CD4-positive, alpha-beta T cell (primary cell): Measurements from ENCODE around the gene THEM5. TPM values are rescaled to one million over a fixed set of nuclear protein-coding genes. Genes with fewer than 3 reads are reported as not detected.
A peak's percentile ranks its signal among the peaks of the same experiment; 100 is the strongest.

ENCODE experiments used
- ATAC-seq: fragments of 200-7000 bp; cut with Tn5 transposase; one replicate; pipeline ENCODE4 v1.10.0; 2022; ENCODE audit warnings: mild to moderate bottlenecking; ENCODE audit not compliant: poor library complexity
- CTCF ChIA-PET: fragments of 350-600 bp; sonication (Branson Sonifier 250); formaldehyde crosslinking; loops from one replicate; lab custom pipeline; 2021; ENCODE audit warnings: antibody characterized with exemption, inconsistent platforms; lab: Charles Lee
- POLR2A ChIA-PET: fragments of 350-600 bp; sonication (Branson Sonifier 250); formaldehyde crosslinking; loops from one replicate; lab custom pipeline; 2021; ENCODE audit warnings: antibody characterized with exemption, inconsistent platforms; lab: Charles Lee
- DNase-seq, 14 experiments: peaks; one replicate each; pipeline ENCODE4 v3.0.0-alpha.2; 2013 to 2020; ENCODE audit warnings: mixed read lengths in 2 of 14
- H3K27ac ChIP-seq, 2 donors: one replicate each; pipeline versions ENCODE4 v1.5.1 to v1.7.0; 2013; ENCODE audit warnings: low read length in 2 of 2, low read depth in 1 of 2, mild to moderate bottlenecking in 1 of 2
- H3K27me3 ChIP-seq, 2 experiments: 1 replicate in 1 of 2; 2 replicates in 1 of 2; pipeline versions ENCODE4 v1.6.1 to v1.7.0; 2013; ENCODE audit warnings: low read length in 2 of 2, control low read depth in 1 of 2, mild to moderate bottlenecking in 1 of 2, moderate library complexity in 1 of 2; ENCODE audit not compliant: insufficient read depth in 2 of 2, control insufficient read depth in 1 of 2
- H3K36me3 ChIP-seq: one replicate; pipeline ENCODE4 v1.6.1; 2013; ENCODE audit warnings: low read length, control low read depth; ENCODE audit not compliant: insufficient read depth
- H3K4me1 ChIP-seq: one replicate; pipeline ENCODE4 v1.6.1; 2013; ENCODE audit warnings: low read length, control low read depth; ENCODE audit not compliant: insufficient read depth
- H3K4me3 ChIP-seq: one replicate; pipeline ENCODE4 v1.5.1; 2013; ENCODE audit warnings: mild to moderate bottlenecking, low read length, moderate library complexity
- H3K9me3 ChIP-seq, 2 experiments: 1 replicate in 1 of 2; 2 replicates in 1 of 2; pipeline versions ENCODE4 v1.6.1 to v1.7.0; 2013; ENCODE audit warnings: low read length in 2 of 2, mild to moderate bottlenecking in 2 of 2, control low read depth in 1 of 2, moderate library complexity in 1 of 2; ENCODE audit not compliant: control insufficient read depth in 1 of 2, insufficient read depth in 1 of 2
- H3K27ac Mint-ChIP-seq: one replicate; pipeline ENCODE4 v1.8.0; 2020; ENCODE audit warnings: mixed read lengths
- H3K27me3 Mint-ChIP-seq: one replicate; pipeline ENCODE4 v1.8.0; 2021; ENCODE audit warnings: mixed read lengths
- H3K36me3 Mint-ChIP-seq: one replicate; pipeline ENCODE4 v1.8.0; 2021; ENCODE audit warnings: low read depth, mixed read lengths
- H3K4me1 Mint-ChIP-seq: one replicate; pipeline ENCODE4 v1.8.0; 2021; ENCODE audit warnings: low read depth, mixed read lengths
- H3K4me3 Mint-ChIP-seq: one replicate; pipeline ENCODE4 v1.8.0; 2020; ENCODE audit warnings: mild to moderate bottlenecking, mixed read lengths
- H3K9me3 Mint-ChIP-seq: one replicate; pipeline ENCODE4 v1.8.0; 2020; ENCODE audit warnings: mixed read lengths
- intact Hi-C, 2 experiments: fragments of 100-400 bp; cut with DNase I in 1 of 2; cut with micrococcal nuclease in 1 of 2; formaldehyde crosslinking; loops; one replicate each; pipeline versions ENCODE4 v1.15.1 to v1.9.0; 2023 to 2025; cut with DNase I, micrococcal nuclease
- total RNA-seq, 174 experiments: library from RNA in 2 of 174; stranded (reverse) in 2 of 174; gene quantifications; one replicate each; pipeline ENCODE4 v1.2.3 and lab custom pipeline; 2021 to 2026
- TF ChIP-seq, protein P1 (sequence below): fragments of 200-600 bp; IDR thresholded peaks from one replicate; pipeline ENCODE4 v1.8.0; 2022; ENCODE audit warnings: antibody characterized with exemption, mild to moderate bottlenecking

The THEM5 gene
- total RNA-seq, 2 experiments from 2014 or later: not detected

DNA sequence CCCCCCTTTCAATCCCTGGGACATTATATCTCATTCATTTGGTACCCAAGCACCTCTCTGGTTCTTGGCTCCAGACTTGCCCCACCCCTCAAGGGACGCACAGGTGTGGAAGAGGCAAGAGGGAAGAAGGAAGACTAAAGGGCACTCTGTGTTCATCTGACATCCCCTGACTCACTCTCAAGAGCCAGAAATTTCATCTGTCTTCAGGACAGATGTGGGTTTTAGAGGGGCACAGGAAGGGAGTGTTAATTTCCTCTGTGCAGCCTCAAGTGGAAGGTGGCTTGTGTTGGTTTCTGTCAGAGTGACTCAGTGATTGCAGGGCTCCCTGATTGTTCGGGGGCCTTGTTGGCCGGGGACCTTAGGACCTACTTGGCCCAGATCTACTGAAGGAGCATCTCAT lies 16.3 kb downstream of the THEM5 start:
- H3K36me3 ChIP-seq: peaks cover 3% of the 10 kb centered on the region
- Mint-ChIP-seq H3K27me3 (no peaks in the 10 kb centered on the region), H3K36me3 (no peaks in the 10 kb centered on the region), H3K4me3 (peak overlapping the region; percentile 94), H3K27ac (peak overlapping the region; percentile 73), H3K9me3 (no peaks in the 10 kb centered on the region), H3K4me1 (peaks cover 87% of the 10 kb centered on the region)
- ATAC-seq (peak; percentile 24), DNase-seq (peak in 4 of 14 experiments; percentile 48 to 69 (median 58))
- H3K4me3 ChIP-seq: peak overlapping the region; percentile 51
- ChIA-PET POLR2A (interaction anchor here (1.0 to 4.8 kb wide), 4 partner anchors 15 to 378 kb away, joined by 3 to 23 read pairs (median 5); partner anchors contain the start of genes POGZ and TDRKH), CTCF (interaction anchor here (0.6 to 2.2 kb wide), 7 partner anchors 22 to 393 kb away, joined by 3 to 6 read pairs (median 3); no protein-coding TSS in a partner anchor)
- H3K27ac ChIP-seq: peak overlapping the region in 1 of 2 donors; percentile 64
- TF ChIP-seq, protein P1, sequence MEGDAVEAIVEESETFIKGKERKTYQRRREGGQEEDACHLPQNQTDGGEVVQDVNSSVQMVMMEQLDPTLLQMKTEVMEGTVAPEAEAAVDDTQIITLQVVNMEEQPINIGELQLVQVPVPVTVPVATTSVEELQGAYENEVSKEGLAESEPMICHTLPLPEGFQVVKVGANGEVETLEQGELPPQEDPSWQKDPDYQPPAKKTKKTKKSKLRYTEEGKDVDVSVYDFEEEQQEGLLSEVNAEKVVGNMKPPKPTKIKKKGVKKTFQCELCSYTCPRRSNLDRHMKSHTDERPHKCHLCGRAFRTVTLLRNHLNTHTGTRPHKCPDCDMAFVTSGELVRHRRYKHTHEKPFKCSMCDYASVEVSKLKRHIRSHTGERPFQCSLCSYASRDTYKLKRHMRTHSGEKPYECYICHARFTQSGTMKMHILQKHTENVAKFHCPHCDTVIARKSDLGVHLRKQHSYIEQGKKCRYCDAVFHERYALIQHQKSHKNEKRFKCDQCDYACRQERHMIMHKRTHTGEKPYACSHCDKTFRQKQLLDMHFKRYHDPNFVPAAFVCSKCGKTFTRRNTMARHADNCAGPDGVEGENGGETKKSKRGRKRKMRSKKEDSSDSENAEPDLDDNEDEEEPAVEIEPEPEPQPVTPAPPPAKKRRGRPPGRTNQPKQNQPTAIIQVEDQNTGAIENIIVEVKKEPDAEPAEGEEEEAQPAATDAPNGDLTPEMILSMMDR: no peak
- H3K27me3 ChIP-seq: no peaks in the 10 kb centered on the region
- intact Hi-C loops: loop anchor here (2.0 to 5.0 kb wide), 6 partner anchors 46 to 394 kb away; partner anchors contain the start of genes MRPL9 (in 1 of the 2), POGZ (in 1 of the 2) and TDRKH (in 1 of the 2)
- peaks cover 80% of the 10 kb centered on the region for H3K4me1 ChIP-seq
- H3K9me3 ChIP-seq: peaks cover 0 to 5% of the 10 kb centered on the region in 2 experiments

DNA sequence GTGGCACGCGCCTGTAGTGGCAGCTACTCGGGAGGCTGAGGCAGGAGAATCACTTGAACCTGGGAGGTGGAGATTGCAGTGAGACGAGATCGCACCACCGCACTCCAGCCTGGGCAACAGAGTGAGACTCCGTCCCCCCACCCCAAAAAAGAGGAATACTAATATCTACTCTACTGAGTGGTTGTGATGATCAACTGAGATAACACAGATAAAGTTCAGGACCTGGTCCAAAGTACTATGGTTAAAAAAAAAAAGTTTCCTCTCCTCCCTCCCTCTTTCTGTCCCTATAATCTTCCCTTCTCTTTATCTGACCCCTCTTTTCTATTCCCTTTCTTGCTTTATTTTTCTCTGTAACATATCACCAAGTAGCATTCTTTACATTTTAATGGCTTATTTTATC lies 17.9 kb downstream of the THEM5 start:
- no peaks in the 10 kb centered on the region for H3K36me3 Mint-ChIP-seq

DNA sequence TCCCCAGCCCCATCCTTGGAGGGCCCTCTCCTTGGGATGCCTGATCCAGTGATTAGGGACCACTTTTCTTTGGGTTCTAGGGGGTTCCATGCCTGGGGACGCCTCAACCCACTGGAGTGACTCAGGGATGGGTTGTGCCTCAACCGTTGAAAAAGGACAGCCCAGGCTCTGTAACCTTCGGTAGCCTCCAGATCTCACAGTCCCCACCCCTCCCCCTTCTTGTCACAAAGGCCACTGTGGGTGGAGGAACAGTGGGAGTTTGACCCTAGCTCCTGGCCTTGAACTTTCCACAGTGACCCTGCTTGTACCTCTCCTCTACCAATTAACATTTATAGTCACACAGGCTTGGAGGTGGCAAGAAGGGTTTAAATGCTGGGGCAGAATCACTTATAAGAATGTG lies 19.3 kb downstream of the THEM5 start:
- ATAC-seq: no peak
- TF ChIP-seq, protein P1: no peak
- Histone ChIP-seq H3K36me3 (no peaks in the 10 kb centered on the region), H3K27ac (peak overlapping the region; percentile 30 to 58), H3K9me3 (peaks cover 0 to 5% of the 10 kb centered on the region in 2 experiments), H3K27me3 (no peaks in the 10 kb centered on the region), H3K4me1 (peaks cover 89% of the 10 kb centered on the region), H3K4me3 (no peak overlapping the region)
- intact Hi-C loops: loop anchor here in 1 of 2 experiments (2.0 kb wide), 1 partner anchor 39 kb away; no protein-coding TSS in a partner anchor
- Mint-ChIP-seq H3K27me3 (no peaks in the 10 kb centered on the region), H3K4me3 (no peak overlapping the region), H3K9me3 (no peaks in the 10 kb centered on the region), H3K36me3 (no peaks in the 10 kb centered on the region), H3K27ac (peak overlapping the region; percentile 73), H3K4me1 (peaks cover 87% of the 10 kb centered on the region)
- DNase-seq: no peak
- CTCF ChIA-PET: no interaction called here
- POLR2A ChIA-PET: interaction anchor here (1.0 to 1.5 kb wide), 4 partner anchors 10 to 71 kb away, joined by 3 to 7 read pairs (median 4); partner anchors contain the start of genes MRPL9 and TDRKH

More for the DNA sequence above, 17.9 kb downstream of the THEM5 start:
- TF ChIP-seq, protein P1: no peak
- Histone ChIP-seq H3K27ac (no peak overlapping the region), H3K27me3 (no peaks in the 10 kb centered on the region), H3K4me3 (no peak overlapping the region), H3K4me1 (peaks cover 89% of the 10 kb centered on the region), H3K36me3 (no peaks in the 10 kb centered on the region), H3K9me3 (peaks cover 0 to 5% of the 10 kb centered on the region in 2 experiments)
- no peaks in the 10 kb centered on the region for H3K27me3 Mint-ChIP-seq
- CTCF ChIA-PET: interaction anchor here (0.6 to 2.2 kb wide), 3 partner anchors 47 to 1847 kb away, joined by 3 to 6 read pairs (median 3); no protein-coding TSS in a partner anchor
- no peaks in the 10 kb centered on the region for H3K9me3 Mint-ChIP-seq
- H3K27ac Mint-ChIP-seq: no peak overlapping the region
- peaks cover 87% of the 10 kb centered on the region for H3K4me1 Mint-ChIP-seq
- no peak overlapping the region for H3K4me3 Mint-ChIP-seq
- POLR2A ChIA-PET: interaction anchor here (4.8 kb wide), 1 partner anchor 46 kb away, joined by 23 read pairs; the partner anchor contains the start of gene TDRKH
- intact Hi-C loops: loop anchor here in 1 of 2 experiments (2.0 to 5.0 kb wide), 2 partner anchors 41 to 378 kb away; partner anchors contain the start of gene POGZ
- ATAC-seq (no peak), DNase-seq (no peak)
